SHP77 treated with DMSO at 0.1 percent for 48 hours (cell line): Measurements from ENCODE around the gene PITX2.
"Not testable (repeated sequence)": the region's sequence is repeated elsewhere in the genome, so short reads cannot be mapped to it uniquely, and the experiment has no call there.

Source experiments
- DNase-seq: peaks from one replicate; lab custom pipeline; 2025; lab: John Stamatoyannopoulos, UW

PITX2 gene

DNA sequence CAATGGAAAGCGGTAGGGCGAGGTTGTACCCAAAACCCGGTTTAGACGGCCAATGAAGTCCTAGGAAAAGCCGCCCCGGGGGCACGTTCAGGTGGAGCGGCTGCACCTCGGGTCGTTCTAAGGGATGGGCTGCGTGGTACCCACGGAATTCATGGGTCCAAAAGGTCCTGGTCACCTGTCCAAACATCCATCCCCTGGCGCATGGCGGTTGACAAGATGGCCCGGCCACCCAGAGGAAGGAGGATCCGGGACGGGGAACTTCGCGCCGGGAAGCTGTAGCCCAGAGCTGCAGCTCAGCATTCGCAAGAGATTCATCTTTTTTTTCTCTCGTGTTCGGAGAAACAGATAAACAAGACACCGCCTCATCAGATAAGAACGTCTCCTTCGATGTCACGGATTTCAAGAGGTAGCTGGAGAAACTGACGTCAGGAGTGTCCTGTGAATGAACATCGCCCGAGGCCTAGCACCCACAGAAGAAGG is 10.9 kb downstream of the PITX2 start:
- DNase-seq = no peak

DNA sequence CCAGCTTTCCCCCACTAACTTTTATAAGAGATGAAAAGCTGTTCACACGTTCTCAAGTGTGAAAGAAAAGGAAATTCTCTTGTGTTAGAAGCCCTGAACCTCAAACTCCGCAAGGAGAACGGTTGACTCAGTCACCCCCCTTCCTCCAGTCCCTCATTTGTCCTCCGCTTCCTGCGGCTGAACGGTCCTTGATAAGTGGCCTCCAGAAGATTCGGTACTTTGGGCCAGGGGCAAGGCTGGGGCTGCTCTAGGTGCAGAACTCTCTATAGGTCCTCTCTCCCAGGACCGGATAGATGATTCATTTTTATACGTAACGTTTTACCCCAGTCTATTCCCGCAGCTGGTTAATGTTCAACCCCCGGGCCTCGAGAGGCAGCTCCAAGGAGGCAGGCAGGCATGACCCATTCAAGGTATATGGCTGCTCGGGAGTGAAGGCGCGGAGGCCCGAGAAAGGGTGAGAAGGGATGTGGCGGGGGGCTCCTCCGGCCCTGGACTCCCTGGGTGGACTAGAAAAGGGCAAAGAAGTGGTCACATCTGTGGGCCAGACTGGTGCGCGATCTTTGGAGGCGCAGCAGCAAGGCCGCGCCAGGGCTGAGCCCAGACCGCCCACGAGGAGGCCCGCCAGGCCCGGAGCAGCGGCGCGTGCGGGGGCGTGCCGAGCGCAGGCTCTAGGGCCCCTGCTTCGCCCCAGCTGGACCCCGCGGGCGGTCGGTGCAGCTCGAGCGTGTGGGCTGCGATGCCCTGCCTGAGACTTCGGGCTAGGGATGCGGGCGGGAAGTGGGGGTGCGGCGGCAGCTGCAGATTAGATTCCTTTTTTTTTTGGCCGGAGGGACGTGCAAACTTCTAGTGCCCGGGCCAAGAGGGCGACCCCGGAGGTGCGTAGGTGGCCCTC is 11.7 kb downstream of the PITX2 start:
- DNase-seq = no peak

DNA sequence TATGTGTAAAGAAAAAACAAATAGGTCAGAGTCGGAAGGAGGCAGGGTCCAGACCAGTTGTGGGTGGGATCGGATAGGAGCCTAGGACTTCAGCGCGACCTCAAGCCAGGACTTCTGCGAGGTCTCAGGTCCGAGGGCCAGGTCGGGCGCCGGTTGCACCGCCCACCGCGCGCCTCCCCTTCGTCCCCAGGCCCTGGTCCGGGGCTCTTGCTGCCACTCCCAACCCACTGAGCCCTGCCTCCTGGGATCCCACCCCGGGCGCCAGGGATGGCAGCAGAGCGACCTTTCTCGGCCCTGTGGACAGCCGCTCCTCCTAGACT is 12.3 kb downstream of the PITX2 start:
- DNase-seq = no peak

DNA sequence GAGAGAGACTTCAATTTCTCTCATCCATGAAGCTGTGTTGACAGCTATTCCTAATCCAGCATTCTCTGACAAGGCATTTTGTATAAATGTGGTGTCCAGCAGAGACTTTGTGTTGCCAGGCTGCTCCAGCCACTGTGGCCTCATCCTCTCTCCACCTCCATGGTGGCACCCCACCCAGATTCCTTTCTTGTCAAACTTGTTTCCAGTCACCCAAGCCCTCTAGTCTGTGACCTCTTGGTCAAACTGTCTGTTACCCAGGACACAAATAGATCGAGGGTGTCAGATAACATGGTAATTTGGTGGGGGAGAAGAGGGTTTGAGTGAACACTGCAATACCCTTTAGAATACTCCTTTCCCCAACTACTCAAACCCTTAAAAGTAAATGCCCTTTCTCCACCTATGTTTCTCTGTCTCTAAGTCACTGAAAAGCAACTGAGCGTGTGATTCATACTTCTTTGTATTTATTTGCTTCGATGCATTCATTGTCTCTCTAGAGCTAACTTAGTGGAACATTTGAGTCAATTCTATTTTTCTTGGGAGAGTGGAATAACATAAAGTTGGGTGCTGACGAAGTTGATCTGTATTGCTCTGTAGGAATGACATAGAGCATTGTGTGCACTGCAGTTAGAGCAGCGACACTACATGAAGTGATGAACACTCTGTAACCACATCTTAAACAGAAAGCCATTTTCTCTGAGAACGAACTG is 13.7 kb downstream of the PITX2 start:
- DNase-seq = no peak

DNA sequence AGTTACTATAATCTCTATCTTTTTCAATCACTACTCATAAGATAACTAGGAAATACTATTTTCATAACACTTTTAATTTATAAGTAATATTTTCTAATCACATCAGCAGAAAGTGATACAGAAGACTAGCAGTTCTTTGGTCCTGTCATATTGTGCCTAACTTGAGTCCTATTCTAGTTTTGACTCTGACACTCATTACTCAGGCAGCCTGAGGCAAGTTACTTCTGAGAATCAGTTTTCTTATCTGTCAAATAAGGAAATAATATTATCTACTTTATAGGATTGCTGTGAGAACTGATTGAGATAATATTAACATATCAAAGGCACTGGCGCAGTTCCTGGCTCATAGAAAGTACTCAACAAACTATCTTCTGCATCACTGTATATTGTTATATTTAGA is 17.8 kb downstream of the PITX2 start:
- DNase-seq = no peak

DNA sequence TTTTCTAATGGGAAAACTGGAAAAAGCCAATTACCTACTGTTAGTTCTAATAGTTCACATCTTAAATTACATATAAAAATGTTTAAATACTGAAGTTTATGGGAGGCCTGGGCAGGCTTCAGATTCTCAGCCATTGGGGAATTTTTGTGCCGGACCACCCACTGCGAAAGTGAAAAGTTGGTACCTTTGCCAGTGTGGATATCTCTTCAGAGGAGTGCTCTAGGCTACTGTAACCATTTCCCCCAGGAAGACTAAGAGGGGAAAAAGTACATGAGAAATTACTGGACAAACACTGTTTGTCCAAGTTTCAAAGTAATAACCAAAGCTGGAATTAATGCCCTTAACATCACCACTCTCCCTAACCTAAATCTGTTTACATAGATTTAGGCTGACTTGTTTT is 20.8 kb downstream of the PITX2 start:
- DNase-seq = no peak

DNA sequence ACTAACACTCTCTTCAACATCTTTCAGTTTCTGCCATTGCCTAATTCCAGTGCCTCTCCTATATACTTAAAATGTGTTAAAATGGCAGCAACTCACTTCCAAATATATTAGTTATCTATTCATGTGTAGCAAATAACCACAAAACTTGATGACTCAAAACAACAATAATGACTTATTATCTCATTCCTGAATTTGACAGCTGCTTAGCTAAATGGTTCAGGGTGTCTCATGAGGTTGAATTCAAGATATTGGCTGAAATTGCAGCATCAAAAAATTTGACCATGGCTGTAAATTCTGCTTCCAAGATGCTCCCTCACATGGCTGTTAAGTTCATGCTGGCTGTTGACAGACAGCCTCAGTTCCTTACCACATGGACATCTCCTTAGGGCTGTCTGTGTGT is 25.3 kb downstream of the PITX2 start:
- no peak for DNase-seq

DNA sequence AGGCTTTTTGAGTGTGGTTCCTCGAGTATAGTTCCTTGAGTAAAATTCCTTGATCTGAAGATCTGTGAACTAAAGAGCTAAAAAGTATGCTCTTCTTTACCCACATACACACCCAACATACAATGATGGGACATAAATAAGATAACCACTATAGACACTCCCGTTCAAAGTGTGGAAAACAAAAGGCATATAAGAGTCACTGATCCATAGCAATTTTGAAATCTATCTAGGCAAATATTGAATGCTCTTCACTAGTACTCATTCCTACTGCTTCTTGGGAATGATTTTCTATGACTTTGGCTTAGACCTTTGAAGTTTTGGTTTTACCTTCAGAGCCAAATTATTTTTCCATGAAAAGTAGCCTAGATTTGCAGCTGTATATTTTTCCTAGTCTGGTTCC is 26.4 kb downstream of the PITX2 start:
- no peak for DNase-seq

DNA sequence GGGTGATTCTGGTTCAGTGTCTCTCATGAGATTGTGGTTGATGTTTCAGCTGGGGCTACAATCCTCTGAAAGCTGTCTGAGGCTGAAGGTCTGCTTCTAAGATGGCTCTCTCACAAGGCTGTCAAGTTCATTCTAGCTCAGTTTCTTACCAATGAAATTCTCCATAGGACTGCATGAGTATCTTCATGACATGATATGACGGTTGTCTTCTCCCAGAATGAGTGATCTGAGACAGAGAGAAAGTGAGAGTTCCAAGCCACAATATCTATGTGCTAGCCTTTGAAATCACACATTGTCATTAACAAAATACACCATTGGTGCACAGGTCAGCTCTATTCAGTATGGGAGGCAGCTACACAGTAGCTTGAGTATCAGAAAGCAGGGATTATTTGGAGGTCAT is 27.3 kb downstream of the PITX2 start:
- DNase-seq = no peak

DNA sequence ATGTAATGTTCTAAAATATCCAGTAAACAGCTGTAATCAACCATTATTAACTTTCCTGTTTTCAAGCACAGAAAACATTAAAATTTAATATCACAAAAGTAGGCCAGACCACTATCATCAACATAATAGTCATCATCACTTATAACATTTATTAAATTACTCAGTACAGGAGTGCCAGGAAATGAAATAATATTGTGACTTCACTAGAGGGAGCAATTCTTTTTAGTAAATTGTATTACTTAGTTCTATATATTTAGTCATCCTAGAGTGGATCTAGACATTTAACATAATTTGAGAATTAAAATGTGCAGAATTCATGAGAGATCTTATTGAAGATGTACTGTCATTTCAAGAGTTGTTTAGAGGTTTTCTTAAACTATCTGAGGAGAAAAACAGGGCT is 33.6 kb downstream of the PITX2 start:
- no peak for DNase-seq

DNA sequence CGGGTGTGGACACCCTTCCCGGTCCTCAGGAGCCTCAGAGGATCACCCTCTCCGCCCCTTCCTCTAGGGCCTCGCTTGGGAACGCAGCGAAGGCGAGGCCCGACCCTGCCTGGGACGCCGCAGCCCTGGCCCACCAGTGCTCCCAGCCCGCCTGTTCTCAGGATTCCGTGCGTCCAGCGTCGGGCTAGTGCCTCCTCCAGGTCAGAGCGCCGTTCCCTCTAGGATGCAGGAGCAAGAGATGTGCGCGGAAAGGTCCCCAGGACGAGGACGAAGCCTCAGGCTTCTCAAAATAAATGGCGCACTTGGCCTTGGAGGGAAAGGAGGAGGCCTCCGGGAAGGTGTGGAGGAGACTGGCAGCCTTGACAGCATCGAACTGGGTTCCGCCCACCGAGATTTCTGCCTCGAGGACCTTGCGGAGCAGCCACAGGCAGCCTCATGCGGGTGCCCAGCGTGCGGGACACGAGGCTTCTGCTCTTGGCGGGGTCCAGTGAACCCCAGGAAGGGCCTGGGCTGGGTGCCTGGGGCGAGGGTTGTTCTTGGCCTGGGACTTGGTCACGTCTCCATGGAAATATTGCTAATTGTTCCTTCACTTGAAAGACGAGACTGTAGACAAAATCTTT is 35.1 kb downstream of the PITX2 start:
- DNase-seq = no peak

DNA sequence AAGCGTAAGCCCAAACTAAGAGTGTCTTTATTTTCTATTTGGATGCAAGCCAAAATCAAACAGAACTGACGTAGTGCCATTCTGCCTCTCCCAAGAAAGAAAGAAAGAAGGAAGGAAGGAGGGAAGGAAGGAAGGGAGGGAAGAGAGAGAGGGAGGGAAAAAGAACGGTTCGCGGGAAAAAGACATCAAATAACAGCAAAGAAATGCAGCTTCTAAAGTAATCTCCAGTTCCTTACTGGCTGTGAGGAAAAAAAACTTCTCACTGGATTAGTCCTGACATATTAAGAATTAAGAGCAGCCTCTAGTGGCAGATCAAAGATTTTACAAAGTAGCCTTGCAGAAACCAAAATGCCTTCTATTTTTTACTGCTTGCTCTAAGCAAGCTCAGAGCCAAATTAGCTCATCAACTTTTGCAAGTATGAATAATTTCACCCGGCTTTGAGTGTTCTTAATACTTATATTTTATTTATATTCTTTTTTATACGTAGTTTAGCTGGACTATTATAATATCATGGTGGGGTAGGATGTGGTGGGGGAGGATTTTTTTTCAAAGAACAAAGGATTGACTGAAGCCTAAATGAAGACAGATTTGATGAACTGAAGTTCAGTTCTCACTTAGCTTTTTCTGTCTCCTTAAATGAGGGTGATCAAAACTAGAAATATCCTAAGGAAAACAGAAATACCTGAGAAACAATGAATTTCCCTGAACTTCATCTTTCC is 36.6 kb downstream of the PITX2 start:
- DNase-seq = no peak

DNA sequence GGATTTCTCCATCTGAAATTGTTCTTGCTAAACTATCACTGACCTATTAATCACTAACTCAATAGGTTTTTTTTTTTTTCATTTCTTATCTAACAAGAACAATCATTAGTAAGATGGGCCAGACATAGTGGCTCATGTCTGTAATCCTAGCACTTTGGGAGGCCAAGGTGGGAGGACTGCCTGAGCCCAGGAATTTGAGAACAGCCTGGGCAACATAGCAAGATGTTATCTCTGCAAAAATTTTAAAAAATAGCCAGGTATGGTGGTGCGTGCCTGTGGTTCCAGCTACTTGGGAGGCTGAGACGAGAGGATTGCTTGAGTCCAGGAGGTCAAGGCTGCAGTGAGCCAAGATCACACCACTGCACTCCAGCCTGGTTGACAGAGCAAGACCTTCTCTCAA is 46.2 kb downstream of the PITX2 start:
- not testable (repeated sequence) for DNase-seq
